ENCODE results near the gene UBE2B.

DNA sequence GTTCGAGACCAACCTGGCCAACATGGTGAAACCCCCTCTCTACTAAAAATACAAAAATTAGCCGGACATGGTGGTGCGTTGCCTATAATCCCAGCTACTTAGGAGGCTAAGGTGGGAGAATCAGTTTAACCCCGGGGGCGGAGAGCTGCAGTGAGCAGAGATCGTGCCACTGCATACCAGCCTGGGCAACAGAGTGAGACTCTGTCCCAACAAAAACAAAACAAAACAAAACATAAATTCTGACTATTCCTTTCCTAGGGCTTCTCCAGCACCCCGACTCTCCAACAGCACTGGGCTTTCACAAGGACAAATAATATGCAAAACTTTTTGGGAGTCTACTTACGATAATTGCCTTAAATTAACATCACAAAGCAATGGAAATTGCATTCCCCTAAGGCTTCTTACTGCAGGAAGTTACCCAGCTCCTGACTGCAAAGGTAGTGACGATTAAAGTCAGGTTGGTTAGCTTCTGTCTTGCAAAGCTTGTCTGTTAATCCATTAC is 56.2 kb downstream of the UBE2B start:
- TF ChIP-seq, protein P1, sequence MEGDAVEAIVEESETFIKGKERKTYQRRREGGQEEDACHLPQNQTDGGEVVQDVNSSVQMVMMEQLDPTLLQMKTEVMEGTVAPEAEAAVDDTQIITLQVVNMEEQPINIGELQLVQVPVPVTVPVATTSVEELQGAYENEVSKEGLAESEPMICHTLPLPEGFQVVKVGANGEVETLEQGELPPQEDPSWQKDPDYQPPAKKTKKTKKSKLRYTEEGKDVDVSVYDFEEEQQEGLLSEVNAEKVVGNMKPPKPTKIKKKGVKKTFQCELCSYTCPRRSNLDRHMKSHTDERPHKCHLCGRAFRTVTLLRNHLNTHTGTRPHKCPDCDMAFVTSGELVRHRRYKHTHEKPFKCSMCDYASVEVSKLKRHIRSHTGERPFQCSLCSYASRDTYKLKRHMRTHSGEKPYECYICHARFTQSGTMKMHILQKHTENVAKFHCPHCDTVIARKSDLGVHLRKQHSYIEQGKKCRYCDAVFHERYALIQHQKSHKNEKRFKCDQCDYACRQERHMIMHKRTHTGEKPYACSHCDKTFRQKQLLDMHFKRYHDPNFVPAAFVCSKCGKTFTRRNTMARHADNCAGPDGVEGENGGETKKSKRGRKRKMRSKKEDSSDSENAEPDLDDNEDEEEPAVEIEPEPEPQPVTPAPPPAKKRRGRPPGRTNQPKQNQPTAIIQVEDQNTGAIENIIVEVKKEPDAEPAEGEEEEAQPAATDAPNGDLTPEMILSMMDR (IDR thresholded peaks at IDR 0.05; ENCODE audit: low read length), result no peak
- no peak for TF ChIP-seq EZH2 (IDR thresholded peaks at IDR 0.05; ENCODE audit: borderline replicate concordance, low read length)
